Duodenal mucosa (tissue), 2 donors: Measurements from ENCODE around the gene FAM111B.

Experiments
- H3K27ac ChIP-seq: one replicate; pipeline ENCODE4 v1.7.0; 2013; ENCODE audit warnings: low read depth, low read length
- H3K27me3 ChIP-seq, 2 donors: one replicate each; pipeline ENCODE4 v1.7.0; 2013; ENCODE audit warnings: low read length in 2 of 2, control low read depth in 1 of 2; ENCODE audit not compliant: insufficient read depth in 2 of 2, control insufficient read depth in 1 of 2
- H3K36me3 ChIP-seq, 2 donors: one replicate each; pipeline ENCODE4 v1.7.0; 2013; ENCODE audit warnings: low read length in 2 of 2, control low read depth in 1 of 2; ENCODE audit not compliant: insufficient read depth in 2 of 2, control insufficient read depth in 1 of 2
- H3K4me1 ChIP-seq, 2 donors: one replicate each; pipeline ENCODE4 v1.7.0; 2013; ENCODE audit warnings: low read length in 2 of 2, control low read depth in 1 of 2; ENCODE audit not compliant: insufficient read depth in 2 of 2, control insufficient read depth in 1 of 2
- H3K4me3 ChIP-seq, 2 donors: one replicate each; pipeline ENCODE4 v1.7.0; 2013; ENCODE audit warnings: low read length in 2 of 2, low read depth in 1 of 2
- H3K9ac ChIP-seq, 2 donors: one replicate each; pipeline ENCODE4 v1.7.0; 2013; ENCODE audit warnings: low read length in 2 of 2, low read depth in 1 of 2
- H3K9me3 ChIP-seq, 2 donors: one replicate each; pipeline ENCODE4 v1.7.0; 2013; ENCODE audit warnings: low read length in 2 of 2, control low read depth in 1 of 2; ENCODE audit not compliant: control insufficient read depth in 1 of 2

The FAM111B gene

GRCh38 chr11:59138643-59139042, 31.6 kb downstream of the FAM111B start:
- peaks cover 10 to 14% of the 10 kb centered on the region in 2 donors for H3K4me1 ChIP-seq
- no peak overlapping the region for H3K27ac ChIP-seq
- H3K36me3 ChIP-seq, result peaks cover 4 to 15% of the 10 kb centered on the region in 2 donors
- no peak overlapping the region for H3K9ac ChIP-seq
- H3K4me3 ChIP-seq, result no peak overlapping the region
- H3K27me3 ChIP-seq, result no peaks in the 10 kb centered on the region
- H3K9me3 ChIP-seq, result no peaks in the 10 kb centered on the region

GRCh38 chr11:59141191-59141590, 34.2 kb downstream of the FAM111B start:
- H3K27ac ChIP-seq, result no peak overlapping the region
- peaks cover 0 to 7% of the 10 kb centered on the region in 2 donors for H3K36me3 ChIP-seq
- H3K4me1 ChIP-seq, result peaks cover 28 to 29% of the 10 kb centered on the region in 2 donors
- no peaks in the 10 kb centered on the region for H3K27me3 ChIP-seq
- no peak overlapping the region for H3K4me3 ChIP-seq
- no peaks in the 10 kb centered on the region for H3K9me3 ChIP-seq
- no peak overlapping the region for H3K9ac ChIP-seq

- Histone ChIP-seq H3K9ac (peak overlapping the region; percentile 88), H3K27me3 (no peaks in the 10 kb centered on the region), H3K27ac (peak overlapping the region; percentile 98), H3K4me1 (peaks cover 28 to 29% of the 10 kb centered on the region in 2 donors), H3K4me3 (peak overlapping the region; percentile 89 to 94), H3K9me3 (no peaks in the 10 kb centered on the region), H3K36me3 (peaks cover 0 to 7% of the 10 kb centered on the region in 2 donors)
These were observed 34.8 kb downstream of the FAM111B start for GRCh38 chr11:59141673-59142460.

DNA sequence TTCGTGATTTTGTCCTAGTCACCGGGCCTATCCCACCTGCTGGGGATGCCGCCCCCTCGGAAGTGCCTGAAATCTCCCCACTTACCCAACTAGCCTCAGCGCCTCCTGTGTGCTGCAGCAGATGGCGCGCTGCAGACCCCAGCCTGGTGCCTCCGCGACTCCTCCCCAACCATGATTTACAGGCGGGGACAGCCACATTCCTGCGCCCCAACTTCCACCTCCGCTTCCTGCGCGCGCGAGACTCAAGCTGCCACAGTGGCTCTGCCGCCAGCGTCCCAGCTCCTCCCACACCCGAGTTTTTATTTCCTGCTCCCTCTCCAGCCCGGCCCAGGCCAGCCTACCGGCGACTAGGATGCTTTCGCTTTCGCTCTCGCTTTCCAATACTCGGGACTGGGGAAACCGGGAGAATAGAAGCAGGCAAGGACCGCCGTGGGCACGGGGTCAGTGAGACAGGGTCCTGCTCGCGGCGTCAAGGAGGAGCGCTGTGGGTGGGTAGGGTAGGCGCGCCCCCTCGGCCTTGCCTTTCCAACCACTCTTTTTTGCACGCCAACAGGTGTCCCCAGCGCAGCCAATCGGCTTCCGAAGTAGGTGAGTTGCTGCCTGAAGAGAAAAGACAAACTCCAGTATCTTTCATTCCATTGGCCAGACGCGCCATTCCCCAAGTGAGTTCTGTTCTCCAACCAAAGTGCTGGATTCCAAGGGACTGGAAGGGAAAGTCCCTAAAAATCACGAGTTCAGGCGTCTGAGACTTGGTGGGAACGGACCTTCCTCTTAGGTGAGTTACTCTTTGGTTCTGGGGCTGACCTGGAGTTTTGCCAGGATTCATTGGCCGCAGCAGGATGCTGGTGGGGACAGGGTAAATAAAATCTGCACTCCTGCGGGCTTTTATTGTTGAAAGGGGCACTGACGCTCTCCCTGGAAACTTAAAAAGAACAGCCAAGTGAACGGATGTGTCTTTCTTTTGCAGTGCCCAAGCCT, 35.8 kb downstream of the FAM111B start, which contains the start of gene FAM111A:
FAM111A (plus strand) TSS at position 327 of the 978 bp plus-strand sequence. CDS start 6,017 bp downstream, outside the sequence.
- peak within 1 kb of the TSS; percentile 88 for H3K9ac ChIP-seq
- no peaks in the 10 kb centered on the region for H3K9me3 ChIP-seq
- H3K4me3 ChIP-seq, result peak within 1 kb of the TSS; percentile 89 to 94
- H3K4me1 ChIP-seq, result peaks cover 28 to 29% of the 10 kb centered on the region in 2 donors
- H3K36me3 ChIP-seq, result peaks cover 0 to 4% of the 10 kb centered on the region in 2 donors
- peak within 1 kb of the TSS; percentile 98 for H3K27ac ChIP-seq
- H3K27me3 ChIP-seq, result no peaks in the 10 kb centered on the region

GRCh38 chr11:59144096-59144495, 37.1 kb downstream of the FAM111B start:
- H3K27me3 ChIP-seq, result no peaks in the 10 kb centered on the region
- no peaks in the 10 kb centered on the region for H3K9me3 ChIP-seq
- H3K27ac ChIP-seq, result peak overlapping the region; percentile 32
- H3K36me3 ChIP-seq, result peaks cover 4 to 5% of the 10 kb centered on the region in 2 donors
- peak overlapping the region; percentile 61 to 88 for H3K9ac ChIP-seq
- H3K4me3 ChIP-seq, result peak overlapping the region; percentile 89 to 94
- H3K4me1 ChIP-seq, result peaks cover 28 to 29% of the 10 kb centered on the region in 2 donors

GRCh38 chr11:59144579-59145345, 37.7 kb downstream of the FAM111B start:
- Histone ChIP-seq H3K4me3 (peak overlapping the region; percentile 89 to 94), H3K36me3 (peaks cover 4 to 5% of the 10 kb centered on the region in 2 donors), H3K9ac (peak overlapping the region; percentile 61 to 88), H3K4me1 (peaks cover 28 to 29% of the 10 kb centered on the region in 2 donors), H3K27me3 (no peaks in the 10 kb centered on the region), H3K9me3 (no peaks in the 10 kb centered on the region), H3K27ac (peak overlapping the region; percentile 46)

DNA sequence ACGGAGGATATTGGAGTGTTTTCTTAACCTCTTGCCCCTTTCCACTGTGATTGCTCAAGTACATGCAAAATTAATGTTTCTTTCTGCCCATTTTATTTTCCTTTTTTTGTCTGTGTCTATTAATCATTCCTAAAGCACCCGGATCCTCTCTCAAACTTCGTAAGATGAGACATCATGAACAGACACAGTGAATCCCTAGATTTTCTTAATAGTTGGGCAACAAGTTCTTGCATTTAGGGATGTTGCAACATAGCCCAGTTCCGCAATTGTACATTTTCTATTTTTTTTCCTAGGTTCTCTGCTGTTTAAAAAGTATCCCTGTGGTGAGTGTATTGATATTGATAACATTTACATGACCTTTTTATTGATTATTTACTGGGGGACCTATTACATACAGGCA, 38.5 kb downstream of the FAM111B start:
- Histone ChIP-seq H3K4me1 (peaks cover 28 to 29% of the 10 kb centered on the region in 2 donors), H3K27ac (no peak overlapping the region), H3K27me3 (no peaks in the 10 kb centered on the region), H3K4me3 (peak overlapping the region; percentile 89 to 94), H3K9ac (peak overlapping the region; percentile 45 to 61), H3K36me3 (peaks cover 4 to 9% of the 10 kb centered on the region in 2 donors), H3K9me3 (no peaks in the 10 kb centered on the region)

GRCh38 chr11:59151761-59152160, 44.7 kb downstream of the FAM111B start:
- Histone ChIP-seq H3K4me1 (no peaks in the 10 kb centered on the region), H3K9me3 (no peaks in the 10 kb centered on the region), H3K4me3 (no peak overlapping the region), H3K9ac (no peak overlapping the region), H3K27me3 (no peaks in the 10 kb centered on the region), H3K36me3 (peaks cover 13 to 17% of the 10 kb centered on the region in 2 donors), H3K27ac (no peak overlapping the region)

DNA sequence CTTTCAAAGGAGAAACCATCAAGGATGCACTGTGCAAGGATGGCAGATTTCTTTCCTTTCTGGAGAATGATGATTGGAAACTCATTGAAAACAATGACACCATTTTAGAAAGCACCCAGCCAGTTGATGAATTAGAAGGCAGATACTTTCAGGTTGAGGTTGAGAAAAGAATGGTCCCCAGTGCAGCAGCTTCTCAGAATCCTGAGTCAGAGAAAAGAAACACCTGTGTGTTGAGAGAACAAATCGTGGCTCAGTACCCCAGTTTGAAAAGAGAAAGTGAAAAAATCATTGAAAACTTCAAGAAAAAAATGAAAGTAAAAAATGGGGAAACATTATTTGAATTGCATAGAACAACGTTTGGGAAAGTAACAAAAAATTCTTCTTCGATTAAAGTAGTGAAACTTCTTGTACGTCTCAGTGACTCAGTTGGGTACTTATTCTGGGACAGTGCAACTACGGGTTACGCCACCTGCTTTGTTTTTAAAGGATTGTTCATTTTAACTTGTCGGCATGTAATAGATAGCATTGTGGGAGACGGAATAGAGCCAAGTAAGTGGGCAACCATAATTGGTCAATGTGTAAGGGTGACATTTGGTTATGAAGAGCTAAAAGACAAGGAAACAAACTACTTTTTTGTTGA, 45.4 kb downstream of the FAM111B start:
- Histone ChIP-seq H3K36me3 (peaks cover 13 to 17% of the 10 kb centered on the region in 2 donors), H3K27ac (no peak overlapping the region), H3K9ac (no peak overlapping the region), H3K4me3 (no peak overlapping the region), H3K9me3 (no peaks in the 10 kb centered on the region), H3K27me3 (no peaks in the 10 kb centered on the region), H3K4me1 (no peaks in the 10 kb centered on the region)
